ENCODE measurements around the gene MAP4K3. TPM values are rescaled to one million over a fixed set of nuclear protein-coding genes. Genes with fewer than 3 reads are reported as not detected.
A peak's percentile ranks its signal among the peaks of the same experiment; 100 is the strongest.

The MAP4K3 gene
- total RNA-seq, 6 donors from 2014 or later = 29.8 to 83.6 (median 51.1) TPM

- Histone ChIP-seq H3K4me3 (no peak overlapping the region), H3K9me3 (no peaks in the 10 kb centered on the region), H3K27me3 (no peaks in the 10 kb centered on the region), H3K4me1 (no peaks in the 10 kb centered on the region), H3K36me3 (no peaks in the 10 kb centered on the region), H3K27ac (no peak overlapping the region)
- no peak for TF ChIP-seq POLR2AphosphoS5 (IDR thresholded peaks at IDR 0.05)
- no peak for TF ChIP-seq POLR2A (IDR thresholded peaks at IDR 0.05)
- TF ChIP-seq, protein P1, sequence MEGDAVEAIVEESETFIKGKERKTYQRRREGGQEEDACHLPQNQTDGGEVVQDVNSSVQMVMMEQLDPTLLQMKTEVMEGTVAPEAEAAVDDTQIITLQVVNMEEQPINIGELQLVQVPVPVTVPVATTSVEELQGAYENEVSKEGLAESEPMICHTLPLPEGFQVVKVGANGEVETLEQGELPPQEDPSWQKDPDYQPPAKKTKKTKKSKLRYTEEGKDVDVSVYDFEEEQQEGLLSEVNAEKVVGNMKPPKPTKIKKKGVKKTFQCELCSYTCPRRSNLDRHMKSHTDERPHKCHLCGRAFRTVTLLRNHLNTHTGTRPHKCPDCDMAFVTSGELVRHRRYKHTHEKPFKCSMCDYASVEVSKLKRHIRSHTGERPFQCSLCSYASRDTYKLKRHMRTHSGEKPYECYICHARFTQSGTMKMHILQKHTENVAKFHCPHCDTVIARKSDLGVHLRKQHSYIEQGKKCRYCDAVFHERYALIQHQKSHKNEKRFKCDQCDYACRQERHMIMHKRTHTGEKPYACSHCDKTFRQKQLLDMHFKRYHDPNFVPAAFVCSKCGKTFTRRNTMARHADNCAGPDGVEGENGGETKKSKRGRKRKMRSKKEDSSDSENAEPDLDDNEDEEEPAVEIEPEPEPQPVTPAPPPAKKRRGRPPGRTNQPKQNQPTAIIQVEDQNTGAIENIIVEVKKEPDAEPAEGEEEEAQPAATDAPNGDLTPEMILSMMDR (IDR thresholded peaks at IDR 0.05) = no peak
- no peak for TF ChIP-seq EP300 (IDR thresholded peaks at IDR 0.05)
- ATAC-seq (ENCODE audit: low FRiP score in 2 of 2) (no peak), DNase-seq (no peak)
- 92 to 93% methylated on average over 5 of the region's 5 CpGs for WGBS, 2 donors
These were observed 218.7 kb downstream of the MAP4K3 start for GRCh38 chr2:39218391-39218790.

GRCh38 chr2:39217192-39217550 lies 219.9 kb downstream of the MAP4K3 start:
- no peak overlapping the region for H3K27ac ChIP-seq
- H3K36me3 ChIP-seq = no peaks in the 10 kb centered on the region
- DNase-seq = no peak
- 67 to 68% methylated on average over 4 of the region's 4 CpGs for WGBS, 2 donors
- H3K4me3 ChIP-seq = no peak overlapping the region
- TF ChIP-seq POLR2AphosphoS5 (IDR thresholded peaks at IDR 0.05) (no peak), EP300 (IDR thresholded peaks at IDR 0.05) (no peak), POLR2A (IDR thresholded peaks at IDR 0.05) (no peak)
- TF ChIP-seq, protein P1 (IDR thresholded peaks at IDR 0.05) = no peak
- H3K27me3 ChIP-seq = no peaks in the 10 kb centered on the region
- ATAC-seq (ENCODE audit: low FRiP score in 2 of 2) = no peak
- no peaks in the 10 kb centered on the region for H3K4me1 ChIP-seq
- no peaks in the 10 kb centered on the region for H3K9me3 ChIP-seq

DNA sequence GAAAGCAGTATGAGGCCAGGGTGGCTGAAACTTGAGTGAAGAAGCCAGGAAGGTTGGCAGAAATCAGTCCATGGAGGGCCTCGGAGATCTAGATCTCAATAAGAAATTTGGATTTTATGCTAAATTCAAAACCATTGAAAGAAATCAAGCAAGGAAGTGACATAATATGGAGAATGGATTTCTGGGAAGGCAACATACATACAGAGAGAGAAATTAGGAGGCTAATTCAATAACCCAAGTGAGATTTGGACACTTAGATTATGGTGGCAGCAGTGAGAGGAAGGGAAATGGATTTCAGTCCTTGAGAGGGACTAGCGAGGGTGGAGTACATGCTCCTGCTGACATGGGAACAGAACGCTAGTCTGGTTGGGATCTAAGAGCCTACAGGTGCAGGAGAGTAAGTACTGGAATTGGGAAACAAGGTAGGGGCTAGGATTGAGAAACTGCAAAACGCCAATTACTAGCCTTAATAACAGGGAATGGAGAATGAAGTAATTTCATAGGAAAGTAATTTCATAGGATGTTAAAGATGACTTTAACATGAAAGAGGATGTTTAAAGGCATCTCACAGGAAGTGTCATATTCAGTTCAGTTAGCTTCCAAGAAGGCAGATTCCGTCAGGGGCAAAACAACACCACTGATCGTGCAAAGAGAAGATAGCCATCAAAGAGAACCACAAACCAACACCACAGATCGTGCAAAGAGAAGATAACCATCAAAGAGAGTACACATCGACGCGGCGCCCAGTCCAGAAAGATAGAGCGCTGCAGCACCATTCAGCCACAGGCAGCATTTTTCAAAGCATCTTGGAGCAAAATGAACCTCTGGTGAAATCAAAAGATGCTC lies 220.5 kb downstream of the MAP4K3 start:
- Histone ChIP-seq H3K4me1 (no peaks in the 10 kb centered on the region), H3K4me3 (no peak overlapping the region), H3K36me3 (no peaks in the 10 kb centered on the region), H3K9me3 (no peaks in the 10 kb centered on the region), H3K27ac (no peak overlapping the region), H3K27me3 (no peaks in the 10 kb centered on the region)
- peak in 1 of 2 donors; percentile 34 for ATAC-seq (ENCODE audit: low FRiP score in 2 of 2)
- DNase-seq = no peak
- WGBS, 2 donors = 61 to 74% methylated on average over 12 of the region's 12 CpGs
- TF ChIP-seq, protein P1 (IDR thresholded peaks at IDR 0.05) = no peak
- TF ChIP-seq POLR2AphosphoS5 (IDR thresholded peaks at IDR 0.05) (no peak), EP300 (IDR thresholded peaks at IDR 0.05) (no peak), POLR2A (IDR thresholded peaks at IDR 0.05) (no peak)

DNA sequence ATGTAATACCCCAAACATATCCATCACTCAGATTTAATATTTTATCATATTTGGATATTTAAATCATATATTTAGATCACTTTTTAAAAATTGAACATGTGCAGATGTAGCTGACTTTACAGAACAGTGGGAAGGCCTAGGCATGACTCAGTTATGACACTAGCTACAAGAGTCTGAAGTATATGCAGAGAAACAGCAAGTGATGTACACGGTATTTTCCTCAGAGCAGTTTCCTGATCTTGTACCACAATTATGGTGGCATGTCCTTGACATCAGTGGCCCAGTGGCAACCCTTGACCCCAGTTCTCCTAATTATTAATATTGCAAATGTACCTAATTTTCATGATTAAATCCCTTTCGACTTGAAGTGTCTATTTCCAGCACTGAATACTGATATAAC lies 221.5 kb downstream of the MAP4K3 start:
- Histone ChIP-seq H3K27me3 (no peaks in the 10 kb centered on the region), H3K9me3 (no peaks in the 10 kb centered on the region), H3K4me1 (no peaks in the 10 kb centered on the region), H3K27ac (no peak overlapping the region), H3K36me3 (no peaks in the 10 kb centered on the region), H3K4me3 (no peak overlapping the region)
- ATAC-seq (ENCODE audit: low FRiP score in 2 of 2) (no peak), DNase-seq (no peak)
- no peak for TF ChIP-seq POLR2A (IDR thresholded peaks at IDR 0.05)
- TF ChIP-seq POLR2AphosphoS5 (IDR thresholded peaks at IDR 0.05) = no peak
- WGBS, 2 donors = 80 to 83% methylated on average over 2 of the region's 2 CpGs

DNA sequence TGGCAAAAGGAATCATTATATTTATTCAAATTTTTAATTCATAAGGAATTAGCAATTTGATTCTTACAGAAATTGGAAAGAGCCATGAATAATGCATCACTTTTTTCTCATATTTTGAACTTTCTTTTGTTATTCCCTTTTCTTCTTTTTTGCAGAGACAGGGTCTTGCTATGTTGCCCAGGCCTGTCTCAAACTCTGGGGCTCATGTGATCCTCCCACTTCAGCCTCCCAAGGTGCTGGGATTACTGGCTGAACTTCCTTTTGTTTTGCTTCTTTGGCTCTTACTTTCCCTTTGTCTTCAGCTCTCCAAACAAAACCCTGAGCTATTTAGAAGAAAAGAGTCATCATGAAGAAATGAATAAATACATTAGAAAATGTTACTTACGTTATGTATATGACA lies 224.1 kb downstream of the MAP4K3 start:
- no peak for ATAC-seq (ENCODE audit: low FRiP score in 2 of 2)
- Histone ChIP-seq H3K4me1 (no peaks in the 10 kb centered on the region), H3K4me3 (no peak overlapping the region), H3K27me3 (no peaks in the 10 kb centered on the region), H3K9me3 (no peaks in the 10 kb centered on the region), H3K36me3 (no peaks in the 10 kb centered on the region), H3K27ac (no peak overlapping the region)
- DNase-seq = no peak
- TF ChIP-seq, protein P1 (IDR thresholded peaks at IDR 0.05) = no peak
- TF ChIP-seq POLR2AphosphoS5 (IDR thresholded peaks at IDR 0.05) (no peak), EP300 (IDR thresholded peaks at IDR 0.05) (no peak), POLR2A (IDR thresholded peaks at IDR 0.05) (no peak)
- WGBS, 2 donors = 90% methylated on average over 1 of the region's 1 CpG

Measured in upper lobe of left lung (tissue), 6 donors.